NOMO-1 (cell line): ENCODE data around the gene USH1C.

Source experiments
- DNase-seq, 2 experiments: peaks; one replicate each; lab custom pipeline; 2025; ENCODE audit not compliant: unreplicated experiment in 2 of 2; lab: John Stamatoyannopoulos, UW

The USH1C gene

DNA sequence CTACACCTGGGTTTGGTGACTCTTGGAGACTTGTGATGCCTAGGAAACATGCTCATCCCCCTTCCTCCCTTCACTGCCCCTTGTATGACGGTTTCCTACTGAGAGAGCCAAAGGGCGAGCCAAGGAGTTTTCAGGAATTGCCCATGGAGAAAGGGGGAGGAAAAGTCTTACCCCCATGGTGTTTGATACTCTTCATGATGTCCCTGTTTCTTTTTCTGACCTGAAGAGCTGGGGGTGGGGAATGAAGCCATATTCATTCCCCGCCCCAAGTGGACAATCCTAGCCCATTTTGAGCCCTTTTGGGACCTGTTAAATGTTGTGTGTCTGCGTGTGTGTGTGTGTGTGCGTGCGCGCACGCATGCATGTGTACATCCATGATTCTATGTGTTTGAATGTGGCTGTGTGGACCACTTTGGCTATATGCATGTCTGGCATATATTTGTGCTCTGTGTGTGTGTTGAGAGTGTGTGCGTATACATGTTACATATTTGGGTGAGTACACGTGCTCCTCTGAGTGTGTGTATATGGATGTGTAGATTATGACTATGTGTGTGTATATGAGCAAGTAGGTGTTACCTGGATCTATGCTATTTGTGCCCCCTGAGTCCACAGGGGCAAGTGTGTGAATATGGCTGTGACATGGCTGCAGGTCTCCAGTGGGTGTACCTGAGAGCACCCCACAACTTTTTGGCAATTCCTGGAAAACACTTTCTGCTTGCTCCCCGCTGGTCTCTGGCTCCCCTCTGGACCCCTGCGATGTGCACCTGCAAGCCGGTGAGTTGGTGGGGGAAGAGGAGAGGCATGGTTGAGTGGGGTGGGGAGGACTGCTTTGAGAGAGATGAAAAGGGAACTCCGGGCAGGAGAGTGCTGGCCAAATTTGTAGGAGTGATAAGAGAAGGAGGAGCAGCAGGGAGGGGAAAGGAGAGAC is 27.5 kb upstream of the USH1C start:
- no peak for DNase-seq

DNA sequence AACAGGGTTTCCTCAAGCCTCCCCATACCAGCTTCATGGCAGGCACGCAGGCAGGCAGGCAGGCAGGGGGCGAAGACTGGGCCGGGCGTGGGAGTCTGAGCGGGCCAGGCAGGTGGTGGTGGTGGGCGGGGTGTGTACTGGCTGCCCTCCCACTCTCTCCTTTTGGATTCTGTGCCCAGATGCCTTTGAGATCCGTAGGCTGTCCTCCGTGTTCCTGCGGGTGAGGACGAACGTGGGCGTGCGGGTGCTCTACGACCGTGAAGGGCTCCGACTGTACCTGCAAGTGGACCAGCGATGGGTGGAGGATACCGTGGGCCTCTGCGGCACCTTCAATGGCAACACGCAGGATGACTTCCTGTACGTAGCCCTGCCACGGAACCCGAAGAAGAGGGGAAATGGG is 25.8 kb upstream of the USH1C start:
- DNase-seq, result no peak

DNA sequence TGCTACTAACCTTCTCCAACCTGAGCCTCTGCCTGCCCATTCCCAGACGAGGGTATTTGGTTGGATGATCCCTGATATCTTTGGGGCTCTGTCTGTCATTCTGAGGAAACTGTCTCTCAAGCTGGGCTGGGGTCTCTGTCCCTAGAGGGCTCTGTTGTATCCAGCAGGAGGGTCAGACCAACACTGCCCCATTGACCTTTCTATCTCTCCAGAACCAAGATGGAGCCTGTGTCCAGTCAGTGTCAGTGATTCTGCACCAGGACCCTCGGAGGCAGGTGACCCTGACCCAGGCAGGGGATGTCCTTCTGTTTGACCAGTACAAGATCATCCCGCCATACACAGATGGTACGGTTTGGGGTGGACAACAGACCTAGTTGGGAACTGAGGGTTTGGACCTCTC is 24.7 kb upstream of the USH1C start:
- no peak for DNase-seq

- no peak for DNase-seq
Measured at GRCh38 chr11:17564687-17565042, 20.4 kb upstream of the USH1C start.

- no peak for DNase-seq
Measured at GRCh38 chr11:17563961-17564686, 19.9 kb upstream of the USH1C start.

DNA sequence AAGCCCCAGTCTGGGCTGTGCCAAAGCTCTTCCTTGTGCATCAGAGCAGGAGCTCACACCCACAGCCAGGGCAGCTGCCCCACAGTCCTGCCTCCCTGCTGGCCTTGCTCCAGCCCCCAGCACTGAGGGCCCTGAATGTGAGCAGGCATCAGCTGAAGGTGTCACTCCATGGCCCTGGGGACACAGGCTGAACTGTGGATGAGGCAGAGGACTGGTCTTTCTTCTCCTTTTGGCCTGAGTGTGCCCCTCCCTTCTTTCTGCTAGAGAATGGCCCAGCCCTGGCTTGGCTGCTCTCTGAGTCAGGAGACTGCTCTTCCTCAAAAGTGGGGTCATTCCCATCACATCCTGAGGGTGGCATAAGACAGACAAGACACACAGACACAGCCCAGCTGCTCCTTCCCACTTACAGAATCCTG is 19.0 kb upstream of the USH1C start:
- DNase-seq, result peak; percentile 3 to 13

- DNase-seq, result no peak
Measured at GRCh38 chr11:17561526-17561925, 17.3 kb upstream of the USH1C start.

GRCh38 chr11:17561111-17561415 is 16.8 kb upstream of the USH1C start:
- no peak for DNase-seq

DNA sequence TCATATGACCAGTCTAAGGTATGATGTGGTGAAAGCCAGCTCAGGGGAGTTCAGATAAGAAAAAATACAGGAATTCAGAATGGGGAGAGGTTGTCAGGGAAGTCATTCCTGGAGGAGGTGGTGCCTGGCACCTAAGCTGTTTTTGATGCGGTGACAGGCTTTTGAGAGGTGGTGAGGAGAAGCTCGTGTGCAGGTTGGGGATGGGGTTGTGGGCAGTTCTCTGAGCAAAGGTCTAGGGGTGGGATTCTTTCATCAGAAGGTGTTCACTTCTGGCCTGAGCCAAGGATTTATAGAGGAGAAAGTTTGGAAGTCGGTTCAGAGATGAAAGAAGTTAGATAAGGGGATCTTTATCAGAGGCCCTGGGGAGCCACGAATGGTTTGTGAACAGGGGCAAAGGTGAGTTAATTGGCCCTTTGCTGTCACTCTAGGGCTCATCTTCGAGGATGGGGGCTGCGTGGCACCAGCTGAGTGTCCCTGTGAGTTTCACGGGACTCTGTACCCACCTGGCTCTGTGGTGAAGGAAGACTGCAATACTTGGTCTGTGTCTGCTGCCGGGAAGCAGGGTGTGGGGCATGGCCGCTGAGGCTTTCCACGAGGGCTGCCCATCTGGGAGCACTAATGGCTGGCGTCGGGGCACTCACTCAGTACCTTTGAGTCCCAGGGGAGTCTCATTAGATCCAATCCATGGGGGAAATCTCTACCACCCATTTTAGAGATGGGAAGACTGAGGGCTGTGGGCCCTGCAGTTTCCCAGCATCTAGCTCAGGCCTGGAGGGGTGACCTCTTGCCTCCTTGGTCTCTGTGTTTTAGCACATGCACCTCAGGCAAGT is 16.3 kb upstream of the USH1C start:
- no peak for DNase-seq

DNA sequence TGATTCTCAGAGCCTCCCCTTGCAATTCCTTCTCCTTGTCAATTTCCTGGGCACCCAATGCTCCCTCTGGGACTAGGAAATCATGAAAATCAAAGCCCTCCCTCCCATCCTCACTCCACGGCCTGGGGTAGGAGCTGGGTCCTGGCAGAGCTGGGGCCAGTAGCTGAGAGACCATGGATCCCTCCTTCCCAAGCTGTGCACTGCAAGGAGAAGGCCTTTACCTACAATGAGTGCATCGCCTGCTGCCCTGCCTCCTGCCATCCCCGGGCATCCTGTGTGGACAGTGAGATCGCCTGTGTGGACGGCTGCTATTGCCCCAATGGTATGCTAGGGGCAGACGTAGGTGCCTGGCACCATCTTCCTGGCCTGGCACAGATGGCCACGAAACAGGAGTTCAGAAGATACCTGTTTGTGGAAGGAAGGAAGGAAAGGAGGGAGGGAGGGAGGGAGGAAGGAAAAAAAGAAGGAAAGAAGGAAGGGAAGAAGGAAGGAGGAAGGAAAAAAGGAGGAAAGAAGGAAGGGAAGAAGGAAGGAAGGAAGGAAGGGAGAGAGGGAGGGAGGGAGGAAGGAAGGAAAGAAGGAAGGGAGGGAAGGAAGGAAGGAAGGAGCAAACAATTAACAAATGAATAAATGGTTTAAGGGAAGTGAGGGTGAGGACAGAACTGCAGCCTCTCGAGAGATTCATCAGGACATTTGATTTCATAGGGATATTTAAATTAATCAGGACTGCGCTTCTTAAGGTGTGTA is 15.3 kb upstream of the USH1C start:
- DNase-seq, result no peak

GRCh38 chr11:17558916-17559315 is 14.7 kb upstream of the USH1C start:
- no peak for DNase-seq

- DNase-seq, result no peak
Measured at GRCh38 chr11:17558025-17558780, 14.0 kb upstream of the USH1C start.

GRCh38 chr11:17556999-17557398 is 12.8 kb upstream of the USH1C start:
- no peak for DNase-seq

DNA sequence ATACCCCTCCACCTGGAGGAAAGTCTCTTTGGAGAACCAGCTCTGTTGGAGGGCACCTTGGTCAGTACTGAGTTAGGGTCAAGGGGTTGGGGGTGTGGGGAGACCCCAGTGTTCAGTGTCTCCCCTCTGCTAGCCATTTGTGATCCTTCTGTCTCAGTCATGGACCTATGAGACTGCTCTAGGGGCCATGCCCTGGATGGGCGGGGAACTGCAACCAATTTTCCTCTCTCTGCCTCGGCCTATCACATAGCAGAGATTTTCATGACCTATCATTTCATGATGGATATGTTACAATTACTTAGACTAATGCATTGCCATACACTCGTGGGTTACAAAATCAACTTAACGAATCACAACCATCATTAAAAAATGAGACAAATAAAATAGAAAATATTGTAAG is 10.3 kb upstream of the USH1C start:
- DNase-seq, result no peak

DNA sequence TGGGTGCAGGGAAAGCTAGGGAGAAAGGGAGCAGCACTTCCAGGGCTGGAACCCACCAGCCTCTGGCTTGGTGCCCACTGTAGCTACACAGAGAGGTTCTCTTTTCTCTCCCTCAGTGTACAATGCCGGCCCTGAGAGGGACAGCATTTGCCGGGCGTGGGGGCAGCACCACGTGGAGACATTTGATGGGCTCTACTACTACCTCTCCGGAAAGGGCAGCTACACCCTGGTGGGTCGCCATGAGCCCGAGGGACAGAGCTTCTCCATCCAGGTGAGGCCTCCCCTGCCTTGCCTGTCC is 9.0 kb upstream of the USH1C start:
- DNase-seq, result no peak

- no peak for DNase-seq
Measured at GRCh38 chr11:17552392-17553248, 8.4 kb upstream of the USH1C start.

- no peak for DNase-seq
Measured at GRCh38 chr11:17552041-17552355, 7.8 kb upstream of the USH1C start.

GRCh38 chr11:17551347-17552040 is 7.3 kb upstream of the USH1C start:
- no peak for DNase-seq
